ENCODE measurements around the gene TATDN2.
"Not testable (repeated sequence)": the region's sequence is repeated elsewhere in the genome, so short reads cannot be mapped to it uniquely, and the experiment has no call there.

The TATDN2 gene

DNA sequence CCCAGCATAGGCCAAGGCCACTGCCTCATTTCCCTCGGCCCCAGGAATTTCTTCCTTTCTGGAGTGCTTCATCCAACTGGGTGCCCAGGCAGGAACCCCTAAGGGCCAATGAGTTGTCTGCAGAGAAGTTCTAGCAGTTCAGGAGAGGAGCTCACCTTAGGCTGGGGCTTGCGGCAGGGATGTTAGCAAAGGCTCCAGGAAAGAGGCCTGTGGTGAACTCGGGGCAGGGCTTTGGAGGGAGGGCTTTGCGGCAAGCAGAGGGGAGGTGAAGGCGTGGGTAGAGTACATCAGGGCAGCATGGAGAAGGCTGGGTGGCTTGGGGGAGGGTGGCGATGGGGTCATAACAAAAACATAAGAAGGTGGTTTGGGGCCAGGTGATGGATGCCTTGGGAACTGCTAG lies 43.4 kb downstream of the TATDN2 start:
- Histone ChIP-seq H3K4me1 (ENCODE audit: insufficient read depth, low read length, poor library complexity, severe bottlenecking) (no peaks in the 10 kb centered on the region), H3K27me3 (ENCODE audit: insufficient read depth, low read length, poor library complexity, severe bottlenecking) (no peaks in the 10 kb centered on the region), H3K9me3 (ENCODE audit: insufficient read depth, low read depth, low read length) (no peaks in the 10 kb centered on the region), H2AFZ (ENCODE audit: low read length) (no peak overlapping the region), H3K36me3 (ENCODE audit: insufficient read depth, low read length) (peaks cover 18% of the 10 kb centered on the region; the same call in 1 of the 2 replicates), H3K4me3 (ENCODE audit: low read length, poor library complexity, severe bottlenecking) (no peak overlapping the region), H3F3A (ENCODE audit: low read depth) (no peaks in the 10 kb centered on the region), H3K9ac (ENCODE audit: low read depth, low read length, poor library complexity, severe bottlenecking) (no peak overlapping the region), H3K4me2 (ENCODE audit: low read depth, low read length, poor library complexity, severe bottlenecking) (no peak overlapping the region), H3K9me2 (replicated peaks; ENCODE audit: low read depth, low read length) (no peaks in the 10 kb centered on the region), H4K20me1 (ENCODE audit: insufficient read depth, low read length, poor library complexity, severe bottlenecking) (no peaks in the 10 kb centered on the region), H3K79me2 (ENCODE audit: insufficient read depth, low read length) (no peaks in the 10 kb centered on the region)
- TF ChIP-seq CTCF (conservative IDR thresholded peaks at IDR 0.05; ENCODE audit: low read length) (no peak), EZH2phosphoT487 (IDR thresholded peaks at IDR 0.05; ENCODE audit: borderline replicate concordance) (no peak)

- Histone ChIP-seq H4K20me1 (ENCODE audit: insufficient read depth, low read length, poor library complexity, severe bottlenecking) (no peaks in the 10 kb centered on the region), H3K9ac (ENCODE audit: low read depth, low read length, poor library complexity, severe bottlenecking) (no peak within 1 kb of the TSS)
These were observed 44.5 kb downstream of the TATDN2 start, which contains the start of gene GHRL for GRCh38 chr3:10292505-10293419. Gene GHRL, minus strand, starts transcription at chr3:10292947. Its CDS starts 2,767 bp downstream, at chr3:10290180.

GRCh38 chr3:10294030-10294586 lies 45.8 kb downstream of the TATDN2 start:
- Histone ChIP-seq H2AFZ (ENCODE audit: low read length) (no peak overlapping the region), H3K79me2 (ENCODE audit: insufficient read depth, low read length) (no peaks in the 10 kb centered on the region), H3K4me3 (ENCODE audit: low read length, poor library complexity, severe bottlenecking) (no peak overlapping the region), H3K27me3 (ENCODE audit: insufficient read depth, low read length, poor library complexity, severe bottlenecking) (no peaks in the 10 kb centered on the region), H3K9me2 (replicated peaks; ENCODE audit: low read depth, low read length) (no peaks in the 10 kb centered on the region), H3K9me3 (ENCODE audit: insufficient read depth, low read depth, low read length) (no peaks in the 10 kb centered on the region), H3K36me3 (ENCODE audit: insufficient read depth, low read length) (peaks cover under 1% of the 10 kb centered on the region; the same call in 1 of the 2 replicates), H3K4me1 (ENCODE audit: insufficient read depth, low read length, poor library complexity, severe bottlenecking) (no peaks in the 10 kb centered on the region), H4K20me1 (ENCODE audit: insufficient read depth, low read length, poor library complexity, severe bottlenecking) (no peaks in the 10 kb centered on the region), H3K9ac (ENCODE audit: low read depth, low read length, poor library complexity, severe bottlenecking) (no peak overlapping the region), H3K4me2 (ENCODE audit: low read depth, low read length, poor library complexity, severe bottlenecking) (no peak overlapping the region), H3F3A (ENCODE audit: low read depth) (no peaks in the 10 kb centered on the region)
- no peak for TF ChIP-seq CTCF (conservative IDR thresholded peaks at IDR 0.05; ENCODE audit: low read length)

More at GRCh38 chr3:10292505-10293419, 44.5 kb downstream of the TATDN2 start, which contains the start of gene GHRL:
- H3K9me2 ChIP-seq (replicated peaks; ENCODE audit: low read depth, low read length) = no peaks in the 10 kb centered on the region
- no peak within 1 kb of the TSS for H3K4me3 ChIP-seq (ENCODE audit: low read length, poor library complexity, severe bottlenecking)
- no peak within 1 kb of the TSS for H2AFZ ChIP-seq (ENCODE audit: low read length)
- H3K36me3 ChIP-seq (ENCODE audit: insufficient read depth, low read length) = peaks cover 14% of the 10 kb centered on the region; the same call in 1 of the 2 replicates
- no peaks in the 10 kb centered on the region for H3K27me3 ChIP-seq (ENCODE audit: insufficient read depth, low read length, poor library complexity, severe bottlenecking)
- H3F3A ChIP-seq (ENCODE audit: low read depth) = no peaks in the 10 kb centered on the region
- H3K79me2 ChIP-seq (ENCODE audit: insufficient read depth, low read length) = no peaks in the 10 kb centered on the region
- H3K4me2 ChIP-seq (ENCODE audit: low read depth, low read length, poor library complexity, severe bottlenecking) = no peak within 1 kb of the TSS
- H3K4me1 ChIP-seq (ENCODE audit: insufficient read depth, low read length, poor library complexity, severe bottlenecking) = no peaks in the 10 kb centered on the region
- H3K9me3 ChIP-seq (ENCODE audit: insufficient read depth, low read depth, low read length) = no peaks in the 10 kb centered on the region
- TF ChIP-seq CTCF (conservative IDR thresholded peaks at IDR 0.05; ENCODE audit: low read length) = no peak
- TF ChIP-seq EZH2phosphoT487 (IDR thresholded peaks at IDR 0.05; ENCODE audit: borderline replicate concordance) = no peak

GRCh38 chr3:10298064-10298463 lies 49.8 kb downstream of the TATDN2 start:
- not testable (repeated sequence) for H3K9ac ChIP-seq (ENCODE audit: low read depth, low read length, poor library complexity, severe bottlenecking); H3K9me3 ChIP-seq (ENCODE audit: insufficient read depth, low read depth, low read length); H2AFZ ChIP-seq (ENCODE audit: low read length); H3K79me2 ChIP-seq (ENCODE audit: insufficient read depth, low read length); H3F3A ChIP-seq (ENCODE audit: low read depth); H3K4me3 ChIP-seq (ENCODE audit: low read length, poor library complexity, severe bottlenecking); H3K4me1 ChIP-seq (ENCODE audit: insufficient read depth, low read length, poor library complexity, severe bottlenecking); H3K4me2 ChIP-seq (ENCODE audit: low read depth, low read length, poor library complexity, severe bottlenecking); H3K27me3 ChIP-seq (ENCODE audit: insufficient read depth, low read length, poor library complexity, severe bottlenecking); H3K9me2 ChIP-seq (replicated peaks; ENCODE audit: low read depth, low read length); H4K20me1 ChIP-seq (ENCODE audit: insufficient read depth, low read length, poor library complexity, severe bottlenecking)
- peaks cover 36% of the 10 kb centered on the region; the same call in 1 of the 2 replicates for H3K36me3 ChIP-seq (ENCODE audit: insufficient read depth, low read length)

Measured in Loucy (cell line).